GM13976 (cell line): ENCODE results near the gene RSL1D1.

Source experiments
- DNase-seq: peaks from one replicate; pipeline ENCODE4 v3.0.0; 2012; ENCODE audit warnings: low spot score
- in situ Hi-C: fragments of 300-500 bp; cut with MboI; formaldehyde crosslinking; loops from one replicate; pipeline ENCODE4 v1.12.0; 2022; ENCODE audit warnings: low sequenced_read_pairs, mixed read lengths, inconsistent platforms; ENCODE audit not compliant: unreplicated experiment
- TF ChIP-seq, protein P1 (sequence below): IDR thresholded peaks from 2 replicates; pipeline ENCODE4 v1.5.1; 2012; ENCODE audit warnings: borderline replicate concordance, mild to moderate bottlenecking; ENCODE audit not compliant: insufficient read depth; ENCODE audit errors: extremely low read depth, missing control alignments, control extremely low read depth

Gene RSL1D1

DNA sequence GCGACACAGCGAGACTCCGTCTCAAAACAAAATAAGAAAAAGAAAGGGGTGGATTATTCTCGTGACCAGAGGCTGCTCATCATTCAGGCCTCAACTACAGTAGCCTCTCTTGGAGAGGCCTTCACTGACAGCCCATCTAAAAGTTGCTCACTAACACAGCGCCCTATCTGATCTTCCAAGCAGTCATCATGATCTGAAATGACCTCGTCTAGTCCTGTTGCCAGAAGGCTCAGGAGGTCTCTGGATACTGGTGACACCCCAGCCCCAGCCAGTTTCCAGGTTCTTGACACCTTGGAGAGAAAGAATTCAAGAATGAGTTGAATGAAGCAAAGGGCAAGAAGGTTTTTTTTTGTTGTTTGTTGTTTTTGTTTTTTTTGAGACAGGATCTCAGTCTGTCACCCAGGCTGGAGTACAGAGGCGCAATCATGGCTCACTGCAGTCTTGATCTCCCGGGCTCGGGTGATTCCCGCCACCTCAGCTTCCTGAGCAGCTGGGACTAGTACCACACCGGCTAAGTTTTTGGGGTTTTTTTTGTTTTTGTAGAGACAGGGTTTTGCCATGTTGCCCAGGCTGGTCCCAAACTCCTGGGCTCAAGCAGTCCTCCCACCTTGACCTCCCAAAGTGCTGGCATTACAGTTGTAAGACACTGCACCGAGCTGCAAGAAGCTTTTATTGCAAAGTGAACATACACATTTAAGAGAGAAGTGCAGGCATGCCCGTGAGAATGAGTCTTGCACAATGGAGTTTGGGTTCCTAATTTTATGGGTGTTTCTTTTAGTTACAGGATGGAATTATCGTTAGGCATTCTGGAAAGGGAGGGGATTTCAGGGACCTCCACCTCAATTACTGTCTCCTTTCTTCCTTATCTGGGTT is 51.6 kb downstream of the RSL1D1 start:
- DNase-seq = no peak
- in situ Hi-C loops = loop anchor here (25.0 kb wide), 1 partner anchor 837 kb away; no protein-coding TSS in a partner anchor
- TF ChIP-seq, protein P1, sequence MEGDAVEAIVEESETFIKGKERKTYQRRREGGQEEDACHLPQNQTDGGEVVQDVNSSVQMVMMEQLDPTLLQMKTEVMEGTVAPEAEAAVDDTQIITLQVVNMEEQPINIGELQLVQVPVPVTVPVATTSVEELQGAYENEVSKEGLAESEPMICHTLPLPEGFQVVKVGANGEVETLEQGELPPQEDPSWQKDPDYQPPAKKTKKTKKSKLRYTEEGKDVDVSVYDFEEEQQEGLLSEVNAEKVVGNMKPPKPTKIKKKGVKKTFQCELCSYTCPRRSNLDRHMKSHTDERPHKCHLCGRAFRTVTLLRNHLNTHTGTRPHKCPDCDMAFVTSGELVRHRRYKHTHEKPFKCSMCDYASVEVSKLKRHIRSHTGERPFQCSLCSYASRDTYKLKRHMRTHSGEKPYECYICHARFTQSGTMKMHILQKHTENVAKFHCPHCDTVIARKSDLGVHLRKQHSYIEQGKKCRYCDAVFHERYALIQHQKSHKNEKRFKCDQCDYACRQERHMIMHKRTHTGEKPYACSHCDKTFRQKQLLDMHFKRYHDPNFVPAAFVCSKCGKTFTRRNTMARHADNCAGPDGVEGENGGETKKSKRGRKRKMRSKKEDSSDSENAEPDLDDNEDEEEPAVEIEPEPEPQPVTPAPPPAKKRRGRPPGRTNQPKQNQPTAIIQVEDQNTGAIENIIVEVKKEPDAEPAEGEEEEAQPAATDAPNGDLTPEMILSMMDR = no peak

DNA sequence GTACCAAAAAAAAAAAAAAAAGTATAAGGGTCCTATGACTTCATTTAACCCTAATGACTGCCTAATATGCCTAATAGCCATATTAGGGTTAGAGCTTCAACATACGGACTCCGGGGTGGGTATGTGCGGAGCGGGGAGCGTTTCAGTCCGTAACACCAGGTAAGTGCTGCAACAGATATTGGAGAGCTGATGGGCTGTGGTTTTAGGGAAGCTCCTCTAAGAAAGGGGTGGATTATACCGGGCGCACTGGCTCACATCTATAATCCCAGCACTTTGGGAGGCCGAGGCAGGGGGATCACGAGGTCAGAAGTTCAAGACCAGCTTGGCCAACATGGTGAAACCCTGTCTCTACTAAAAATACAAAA is 52.3 kb downstream of the RSL1D1 start:
- DNase-seq = no peak
- in situ Hi-C loops = no loop called here
- TF ChIP-seq, protein P1 = no peak

DNA sequence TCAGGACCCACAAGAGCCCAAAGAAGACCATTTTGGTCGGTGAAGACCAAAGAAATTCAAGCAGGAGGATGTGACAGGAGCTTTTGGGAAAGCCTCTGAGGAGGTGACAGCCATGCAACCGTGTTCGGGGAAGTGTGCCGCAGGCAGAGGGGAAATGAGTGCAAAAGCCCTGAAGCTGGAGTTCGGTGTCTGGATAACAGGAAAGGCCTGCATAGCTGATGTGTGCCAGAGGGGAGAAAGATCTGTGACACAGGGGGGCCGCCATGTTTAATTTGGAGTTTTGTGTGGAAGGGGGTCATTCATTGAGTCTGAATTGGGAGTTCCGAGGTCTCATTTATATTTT is 53.4 kb downstream of the RSL1D1 start:
- in situ Hi-C loops = no loop called here
- no peak for DNase-seq
- TF ChIP-seq, protein P1 = no peak

DNA sequence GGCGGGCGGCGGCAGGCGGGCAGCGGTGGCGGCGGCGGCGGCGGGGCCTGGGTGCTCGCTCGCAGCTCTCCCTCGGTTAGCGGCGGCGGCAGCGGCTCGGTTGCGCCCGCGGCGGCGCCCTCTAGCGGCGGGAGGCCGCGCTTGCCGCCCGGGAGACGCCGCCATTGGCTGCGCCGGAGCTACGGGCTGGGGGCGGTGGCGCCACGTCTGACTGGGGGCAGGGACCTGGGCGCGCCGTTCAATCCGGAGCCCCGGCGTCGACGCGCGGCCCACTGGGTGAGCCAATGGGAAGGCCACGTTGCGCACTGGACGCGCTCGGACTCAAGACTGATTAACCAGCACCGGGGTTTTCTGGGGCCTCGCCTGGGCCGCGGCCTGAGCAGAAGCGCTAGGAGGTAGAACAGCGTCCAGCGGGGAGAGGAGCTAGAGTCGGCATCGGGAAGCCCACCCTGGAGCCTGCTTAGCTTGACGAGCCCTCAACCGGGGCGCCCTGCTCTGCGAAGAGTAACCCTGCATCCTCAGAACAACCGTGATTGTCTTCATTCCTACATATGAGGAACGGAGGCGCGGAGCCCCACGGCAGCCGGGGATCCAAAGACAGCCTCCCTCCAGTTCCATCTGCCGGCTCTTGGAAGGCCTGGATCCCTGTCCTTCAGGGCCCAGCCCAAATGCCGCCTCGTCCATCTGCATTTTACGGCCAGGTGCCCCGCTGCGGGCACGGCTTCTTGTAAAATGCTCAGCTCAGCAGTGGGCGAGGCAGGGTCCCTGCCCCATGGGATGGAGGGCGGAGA is 54.0 kb downstream of the RSL1D1 start, which contains the start of gene ZC3H7A:
ZC3H7A (minus strand) TSS at position 93 of the 791 bp plus-strand sequence. CDS start 14,904 bp downstream, outside the sequence.
- in situ Hi-C loops = no loop called here
- TF ChIP-seq, protein P1 = peak; percentile 96

DNA sequence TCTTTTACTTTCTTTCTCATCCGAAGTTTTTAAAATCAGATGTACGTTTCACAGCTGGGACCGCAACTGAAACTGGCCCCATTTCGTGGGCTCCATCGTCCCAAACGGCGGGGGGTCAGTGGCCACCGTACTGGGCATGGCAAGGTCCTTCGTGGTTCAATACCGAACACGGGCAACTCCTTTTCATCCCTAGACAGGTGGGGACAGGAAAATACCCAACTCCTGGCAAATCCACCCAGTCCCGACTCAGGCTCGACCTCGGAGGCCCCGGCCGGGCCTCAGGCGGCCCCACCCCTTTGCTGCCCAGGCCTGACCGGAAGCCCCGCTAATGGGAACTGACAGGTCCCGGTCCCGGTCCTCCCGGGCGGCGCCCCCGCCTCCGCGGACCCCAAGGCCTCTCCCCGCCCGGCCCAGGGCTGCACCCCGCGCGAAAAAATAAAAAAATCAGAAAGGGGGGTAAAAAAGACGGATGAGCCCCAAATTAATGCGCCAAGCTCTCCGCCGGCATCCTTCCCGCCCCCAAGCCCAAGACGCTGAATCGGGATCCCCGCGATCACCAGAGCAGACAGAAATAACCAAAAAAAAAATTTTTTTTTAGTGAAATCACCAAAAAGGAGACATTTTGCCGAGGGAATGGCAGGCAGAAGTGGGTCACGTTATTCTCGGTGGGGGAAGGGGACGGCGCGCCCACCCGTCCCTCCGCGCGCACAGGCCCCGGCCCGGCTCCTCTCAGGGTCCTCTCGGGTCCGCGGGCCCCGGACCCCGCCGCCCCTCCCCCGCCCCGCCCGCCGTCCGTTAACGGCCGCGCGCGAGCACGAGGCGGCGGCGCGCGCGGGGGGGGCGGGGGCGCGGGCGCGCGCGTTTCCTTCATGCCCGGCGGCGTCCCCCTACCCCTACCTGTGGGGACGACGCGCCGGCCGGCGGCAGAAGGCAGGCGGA is 54.8 kb downstream of the RSL1D1 start:
- in situ Hi-C loops = no loop called here
- peak; percentile 50 for DNase-seq
- TF ChIP-seq, protein P1 = no peak

More for the DNA sequence above, 54.0 kb downstream of the RSL1D1 start, which contains the start of gene ZC3H7A:
- DNase-seq = peak; percentile 96

DNA sequence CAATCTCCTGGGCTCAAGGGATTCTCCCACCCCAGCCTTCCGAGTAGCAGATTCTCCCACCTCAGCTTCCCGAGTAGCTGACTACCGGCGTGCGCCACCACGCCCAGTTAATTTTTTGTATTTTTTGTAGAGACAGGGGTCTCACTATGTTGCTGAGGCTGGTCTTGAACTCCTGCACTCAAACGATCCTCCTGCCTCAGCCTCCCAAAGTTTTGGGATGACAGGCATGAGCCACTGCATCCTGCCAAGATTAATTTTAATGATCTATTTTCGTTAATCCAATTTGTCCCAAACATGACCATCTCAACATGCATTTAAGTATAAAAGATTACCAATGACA is 55.5 kb downstream of the RSL1D1 start:
- no peak for DNase-seq
- TF ChIP-seq, protein P1 = no peak
- in situ Hi-C loops = no loop called here
